Peyer's patch (tissue), 4 donors: ENCODE measurements around the gene CPNE6.

ENCODE experiments used
- POLR2A ChIP-seq, 2 donors: fragments of 450-650 bp; IDR thresholded peaks; one replicate each; pipeline ENCODE4 v1.5.1; 2017; ENCODE audit warnings: antibody characterized with exemption in 2 of 2, mild to moderate bottlenecking in 2 of 2, moderate library complexity in 2 of 2
- TF ChIP-seq, protein P1 (sequence below), 6 experiments: fragments of 450-650 bp in 4 of 6; fragments of 200-600 bp in 2 of 6; sonication (generic) in 1 of 6; IDR thresholded peaks; one replicate each; pipeline ENCODE4 v1.5.1; 2017 to 2019; ENCODE audit warnings: antibody characterized with exemption in 6 of 6, mild to moderate bottlenecking in 3 of 6, moderate library complexity in 1 of 6

DNA sequence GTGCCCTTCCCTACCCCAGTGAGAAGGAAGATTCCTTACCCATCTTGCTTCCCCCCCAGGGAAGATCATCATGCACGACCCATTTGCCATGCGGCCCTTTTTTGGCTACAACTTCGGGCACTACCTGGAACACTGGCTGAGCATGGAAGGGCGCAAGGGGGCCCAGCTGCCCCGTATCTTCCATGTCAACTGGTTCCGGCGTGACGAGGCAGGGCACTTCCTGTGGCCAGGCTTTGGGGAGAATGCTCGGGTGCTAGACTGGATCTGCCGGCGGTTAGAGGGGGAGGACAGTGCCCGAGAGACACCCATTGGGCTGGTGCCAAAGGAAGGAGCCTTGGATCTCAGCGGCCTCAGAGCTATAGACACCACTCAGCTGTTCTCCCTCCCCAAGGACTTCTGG lies 32.1 kb downstream of the CPNE6 start:
- TF ChIP-seq POLR2A (IDR thresholded peaks at IDR 0.05) = no peak
- TF ChIP-seq, protein P1, sequence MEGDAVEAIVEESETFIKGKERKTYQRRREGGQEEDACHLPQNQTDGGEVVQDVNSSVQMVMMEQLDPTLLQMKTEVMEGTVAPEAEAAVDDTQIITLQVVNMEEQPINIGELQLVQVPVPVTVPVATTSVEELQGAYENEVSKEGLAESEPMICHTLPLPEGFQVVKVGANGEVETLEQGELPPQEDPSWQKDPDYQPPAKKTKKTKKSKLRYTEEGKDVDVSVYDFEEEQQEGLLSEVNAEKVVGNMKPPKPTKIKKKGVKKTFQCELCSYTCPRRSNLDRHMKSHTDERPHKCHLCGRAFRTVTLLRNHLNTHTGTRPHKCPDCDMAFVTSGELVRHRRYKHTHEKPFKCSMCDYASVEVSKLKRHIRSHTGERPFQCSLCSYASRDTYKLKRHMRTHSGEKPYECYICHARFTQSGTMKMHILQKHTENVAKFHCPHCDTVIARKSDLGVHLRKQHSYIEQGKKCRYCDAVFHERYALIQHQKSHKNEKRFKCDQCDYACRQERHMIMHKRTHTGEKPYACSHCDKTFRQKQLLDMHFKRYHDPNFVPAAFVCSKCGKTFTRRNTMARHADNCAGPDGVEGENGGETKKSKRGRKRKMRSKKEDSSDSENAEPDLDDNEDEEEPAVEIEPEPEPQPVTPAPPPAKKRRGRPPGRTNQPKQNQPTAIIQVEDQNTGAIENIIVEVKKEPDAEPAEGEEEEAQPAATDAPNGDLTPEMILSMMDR (IDR thresholded peaks at IDR 0.05) = no peak
